B cell (primary cell): Measurements from ENCODE around the gene ARHGAP35. TPM values are rescaled to one million over a fixed set of nuclear protein-coding genes. Genes with fewer than 3 reads are reported as not detected.
A peak's percentile ranks its signal among the peaks of the same experiment; 100 is the strongest.

ENCODE experiments used
- ATAC-seq: fragments of 200-7000 bp; cut with Tn5 transposase; one replicate; pipeline ENCODE4 v1.10.0; 2021; ENCODE audit warnings: low read depth, mild to moderate bottlenecking, moderate number of reproducible peaks, moderate library complexity
- CTCF ChIA-PET: fragments of 350-600 bp; sonication (Branson Sonifier 250); formaldehyde crosslinking; loops from one replicate; lab custom pipeline; 2021; ENCODE audit warnings: antibody characterized with exemption, inconsistent platforms; lab: Charles Lee
- POLR2A ChIA-PET: fragments of 350-600 bp; sonication (Branson Sonifier 250); formaldehyde crosslinking; loops from one replicate; lab custom pipeline; 2021; ENCODE audit warnings: antibody characterized with exemption; lab: Charles Lee
- DNase-seq: peaks from one replicate; pipeline ENCODE4 v3.0.0; 2013
- H2AFZ ChIP-seq: 2 replicates; pipeline ENCODE4 v1.6.1; 2012; ENCODE audit warnings: mild to moderate bottlenecking, low read depth, low read length; ENCODE audit not compliant: insufficient read depth, poor library complexity, severe bottlenecking
- H3K27ac ChIP-seq, 2 donors: 1 replicate in 1 of 2; 2 replicates in 1 of 2; pipeline ENCODE4 v1.5.1; 2012 to 2013; ENCODE audit warnings: low read length in 2 of 2, mild to moderate bottlenecking in 2 of 2, moderate library complexity in 1 of 2
- H3K27me3 ChIP-seq, 4 experiments: fragments of 200-600 bp in 1 of 4; sonication (generic) in 1 of 4; replicated peaks in 1 of 4; 1 replicate in 2 of 4; 2 replicates in 2 of 4; pipeline versions ENCODE4 v1.6.1 to v1.7.0; 2013 to 2016; ENCODE audit warnings: low read length in 3 of 4, mild to moderate bottlenecking in 2 of 4, mixed read lengths in 1 of 4, moderate library complexity in 1 of 4; ENCODE audit not compliant: insufficient read depth in 4 of 4, control insufficient read depth in 3 of 4; ENCODE audit errors: control extremely low read depth in 1 of 4
- H3K36me3 ChIP-seq, 2 experiments: replicated peaks in 1 of 2; 1 replicate in 1 of 2; 2 replicates in 1 of 2; pipeline versions ENCODE4 v1.6.1 to v1.7.1; 2013; ENCODE audit warnings: low read length in 1 of 2; ENCODE audit not compliant: insufficient read depth in 2 of 2, control insufficient read depth in 1 of 2; ENCODE audit errors: control extremely low read depth in 1 of 2, extremely low read depth in 1 of 2
- H3K4me1 ChIP-seq, 2 donors: fragments of 200-600 bp in 1 of 2; sonication (generic) in 1 of 2; 1 replicate in 1 of 2; 2 replicates in 1 of 2; pipeline versions ENCODE4 v1.5.1 to v1.6.1; 2013 to 2017; ENCODE audit warnings: low read length in 2 of 2; ENCODE audit not compliant: control insufficient read depth in 2 of 2, insufficient read depth in 2 of 2
- H3K4me2 ChIP-seq: replicated peaks from 2 replicates; pipeline ENCODE3; 2012; ENCODE audit warnings: mild to moderate bottlenecking, low read depth, low read length; ENCODE audit not compliant: poor library complexity, severe bottlenecking
- H3K4me3 ChIP-seq, 5 experiments: fragments of 200-600 bp in 1 of 5; sonication (generic) in 1 of 5; 1 replicate in 3 of 5; 2 replicates in 2 of 5; pipeline versions ENCODE4 v1.5.1 to v1.7.0; 2011 to 2016; ENCODE audit warnings: low read length in 4 of 5, mild to moderate bottlenecking in 4 of 5, low read depth in 2 of 5, control low read depth in 1 of 5, moderate library complexity in 1 of 5; ENCODE audit not compliant: insufficient read depth in 1 of 5; ENCODE audit errors: control extremely low read depth in 1 of 5, extremely low read depth in 1 of 5
- H3K79me2 ChIP-seq: fragments of 200-600 bp; sonication (generic); one replicate; pipeline ENCODE4 v1.6.0; 2016; ENCODE audit warnings: low read length; ENCODE audit not compliant: control insufficient read depth, insufficient read depth
- H3K9ac ChIP-seq: fragments of 200-600 bp; sonication (generic); 2 replicates; pipeline ENCODE4 v1.6.1; 2017; ENCODE audit warnings: mild to moderate bottlenecking, low read length, moderate library complexity
- H3K9me3 ChIP-seq, 3 donors: one replicate each; pipeline versions ENCODE4 v1.6.1 to v1.7.1; 2013; ENCODE audit warnings: low read length in 2 of 3; ENCODE audit not compliant: control insufficient read depth in 2 of 3, insufficient read depth in 1 of 3; ENCODE audit errors: control extremely low read depth in 1 of 3
- H4K20me1 ChIP-seq: 2 replicates; pipeline ENCODE4 v1.6.0; 2012; ENCODE audit warnings: mild to moderate bottlenecking, low read length; ENCODE audit not compliant: insufficient read depth, control insufficient read depth, poor library complexity, severe bottlenecking
- H3K27ac Mint-ChIP-seq: one replicate; pipeline ENCODE4 v1.8.0; 2021; ENCODE audit warnings: mixed read lengths
- H3K27me3 Mint-ChIP-seq: one replicate; pipeline ENCODE4 v1.8.0; 2021; ENCODE audit warnings: mixed read lengths
- H3K4me1 Mint-ChIP-seq: one replicate; pipeline ENCODE4 v1.8.0; 2021; ENCODE audit warnings: mixed read lengths
- H3K4me3 Mint-ChIP-seq: one replicate; pipeline ENCODE4 v1.8.0; 2021; ENCODE audit warnings: mixed read lengths
- H3K9me3 Mint-ChIP-seq: one replicate; pipeline ENCODE4 v1.8.0; 2022; ENCODE audit warnings: mixed read lengths; ENCODE audit not compliant: insufficient read depth
- CTCF ChIP-seq: fragments of 200-600 bp; IDR thresholded peaks from one replicate; pipeline ENCODE4 v1.8.0; 2022; ENCODE audit warnings: antibody characterized with exemption, mild to moderate bottlenecking
- EZH2 ChIP-seq: IDR thresholded peaks from 2 replicates; pipeline ENCODE4 v1.6.1; 2012; ENCODE audit warnings: borderline replicate concordance, low read depth, mild to moderate bottlenecking, moderate library complexity, low read length; ENCODE audit not compliant: insufficient read depth, poor library complexity, severe bottlenecking
- WGBS: methylation state at CpG from one replicate; pipeline ENCODE4 v1.1.5; 2013; ENCODE audit warnings: missing lambda C conversion rate; ENCODE audit not compliant: insufficient coverage; 5-methylcytosine and 5-hydroxymethylcytosine counted together
- intact Hi-C: fragments of 100-400 bp; cut with micrococcal nuclease; formaldehyde crosslinking; loops from one replicate; pipeline ENCODE4 v1.10.0; 2022
- polyA minus RNA-seq: library from RNA; depleted of rRNA, polyadenylated mRNA; stranded (reverse); fragments of >200 nt; gene quantifications from 2 replicates; pipeline ENCODE4 v1.2.3, GENCODE V29; 2012
- polyA plus RNA-seq: library from polyadenylated mRNA; depleted of rRNA; stranded (reverse); fragments of >200 nt; gene quantifications from 2 replicates; pipeline ENCODE4 v1.2.3, GENCODE V29; 2012
- total RNA-seq, 2 donors: library from RNA; stranded (reverse); fragments of 120-200 nt in 1 of 2; gene quantifications; 1 replicate in 1 of 2; 2 replicates in 1 of 2; pipeline versions ENCODE4 v1.2.3 to v1.2.4, GENCODE V29; 2013 to 2022

The ARHGAP35 gene
- total RNA-seq (31.3 and 35.9 TPM in 2 replicates), polyA plus RNA-seq (7.6 and 9.6 TPM in 2 replicates), polyA minus RNA-seq (13.6 and 27.1 TPM in 2 replicates)
- 9.7 TPM for total RNA-seq (2013)

- H3K79me2 ChIP-seq = peaks cover 47% of the 10 kb centered on the region
- CTCF ChIA-PET = interaction anchor here (0.6 to 2.5 kb wide), 4 partner anchors 9 to 982 kb away, joined by 3 to 11 read pairs (median 8); no protein-coding TSS in a partner anchor
Observed at GRCh38 chr19:46860846-46861690, at the start of gene ARHGAP35. Gene ARHGAP35 (plus strand): TSS chr19:46860997. CDS start chr19:46918676, 57,679 bp downstream.

More at GRCh38 chr19:46860846-46861690, at the start of gene ARHGAP35:
- no peak for TF ChIP-seq CTCF
- no peak for TF ChIP-seq EZH2
- POLR2A ChIA-PET = interaction anchor here (0.9 to 1.3 kb wide), 4 partner anchors 11 to 1131 kb away, joined by 3 to 4 read pairs (median 4); partner anchors contain the start of genes AP2S1 and CCDC9
- Histone ChIP-seq H3K36me3 (no peaks in the 10 kb centered on the region), H3K4me3 (peak within 1 kb of the TSS; percentile 59 to 79 (median 77)), H3K27me3 (no peaks in the 10 kb centered on the region), H2AFZ (peak within 1 kb of the TSS; percentile 96), H3K27ac (peak within 1 kb of the TSS; percentile 71 to 77), H3K4me1 (peaks cover 34 to 36% of the 10 kb centered on the region in 2 donors), H3K9me3 (peaks cover 0 to 5% (median 0%) of the 10 kb centered on the region in 3 donors), H4K20me1 (peaks cover 27% of the 10 kb centered on the region), H3K4me2 (peak within 1 kb of the TSS; percentile 90), H3K9ac (peak within 1 kb of the TSS; percentile 76)
- Mint-ChIP-seq H3K27ac (peak within 1 kb of the TSS; percentile 95), H3K4me1 (peaks cover 24% of the 10 kb centered on the region), H3K9me3 (peaks cover 2% of the 10 kb centered on the region), H3K27me3 (no peaks in the 10 kb centered on the region), H3K4me3 (peak within 1 kb of the TSS; percentile 91)
- peak; percentile 49 for ATAC-seq
- under 1% methylated on average over 62 of the region's 91 CpGs for WGBS
- DNase-seq = no peak
- intact Hi-C loops = loop anchor here (1.0 to 10.0 kb wide), 6 partner anchors 10 to 394 kb away; partner anchors contain the start of genes CCDC9, DACT3, SAE1 and ZC3H4
